Hematopoietic multipotent progenitor cell treated with erythropoietin and hydrocortisone succinate and interleukin-3 and kit ligand, for 8 days (in vitro differentiated cells): ENCODE results near the gene PRLH.
"Not testable (repeated sequence)": the region's sequence is repeated elsewhere in the genome, so short reads cannot be mapped to it uniquely, and the experiment has no call there.

Source experiments
- DNase-seq: peaks from one replicate; pipeline ENCODE4 v3.0.0-alpha.2; 2015

PRLH gene

DNA sequence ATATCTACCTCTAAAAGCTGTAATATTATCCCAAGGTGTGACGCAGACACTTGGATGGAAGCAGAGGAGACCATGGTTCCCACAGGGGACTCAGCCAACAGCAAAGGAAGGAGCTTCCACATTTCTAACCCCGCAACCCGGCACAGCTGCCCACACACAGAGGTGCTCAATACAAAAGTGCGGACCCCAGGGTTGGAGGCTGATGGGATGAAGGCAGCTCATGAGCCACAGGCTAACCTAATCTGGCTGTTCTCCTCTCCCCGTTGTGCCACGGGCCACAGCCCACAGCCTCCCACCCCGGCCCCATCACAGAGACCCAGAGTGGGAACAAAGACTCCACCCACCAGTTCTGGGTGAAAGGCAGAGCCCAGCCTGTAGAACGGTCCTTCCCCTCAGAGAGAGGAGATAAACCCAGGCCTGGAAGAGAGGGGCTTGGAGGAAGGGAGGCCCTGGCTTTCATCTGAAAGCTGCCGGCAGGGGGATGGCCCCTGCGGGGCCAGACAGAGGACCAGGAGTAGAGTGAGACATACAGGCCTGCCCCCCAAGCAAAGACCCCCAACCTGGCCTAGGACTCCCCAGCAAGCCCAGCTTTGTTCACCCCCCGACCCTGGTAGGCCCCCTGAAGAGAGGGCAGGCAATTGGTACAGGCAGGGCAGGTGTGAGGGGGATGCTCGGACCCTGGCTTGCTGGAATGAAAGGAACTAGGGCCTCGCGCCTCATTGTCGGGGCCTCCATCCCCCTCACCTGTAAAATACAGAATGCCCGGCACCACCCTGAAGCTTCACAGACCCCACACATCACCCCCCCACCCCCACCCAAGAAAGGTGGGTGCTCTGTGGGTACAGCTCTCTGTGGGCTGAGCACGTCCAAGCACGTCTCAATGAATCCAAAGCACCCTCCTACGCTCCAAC, 17.3 kb downstream of the PRLH start:
- no peak for DNase-seq

DNA sequence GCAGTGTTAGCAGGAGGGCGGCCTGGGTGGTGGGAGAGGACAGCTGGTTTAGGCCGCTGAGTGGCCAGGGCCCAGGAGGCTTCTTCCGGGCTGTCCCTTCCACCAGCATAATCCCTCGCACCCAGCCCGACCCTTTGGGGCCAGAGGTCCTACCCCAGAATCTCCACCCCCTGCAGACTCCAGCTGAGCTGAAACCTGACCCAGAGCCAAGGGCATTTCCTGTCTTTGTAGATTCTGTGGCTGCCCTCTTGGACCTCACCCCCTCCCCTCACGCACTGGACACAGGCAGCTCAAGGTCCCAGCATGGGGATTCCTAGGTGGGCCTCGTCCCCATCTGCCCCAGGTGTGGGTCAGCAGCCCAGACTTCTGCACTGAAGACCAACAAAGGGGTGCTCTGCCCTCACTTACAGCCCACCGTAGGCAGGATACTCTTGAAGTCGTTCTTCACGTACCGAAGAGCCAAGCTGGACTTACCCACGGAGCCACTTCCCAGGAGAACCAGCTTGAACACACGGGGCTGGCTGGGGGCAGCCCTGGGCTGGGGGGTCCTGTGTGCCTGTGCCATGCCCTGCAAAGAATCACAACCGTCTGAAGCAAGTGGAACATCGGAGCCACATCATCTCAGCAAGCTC, 19.3 kb downstream of the PRLH start:
- no peak for DNase-seq

DNA sequence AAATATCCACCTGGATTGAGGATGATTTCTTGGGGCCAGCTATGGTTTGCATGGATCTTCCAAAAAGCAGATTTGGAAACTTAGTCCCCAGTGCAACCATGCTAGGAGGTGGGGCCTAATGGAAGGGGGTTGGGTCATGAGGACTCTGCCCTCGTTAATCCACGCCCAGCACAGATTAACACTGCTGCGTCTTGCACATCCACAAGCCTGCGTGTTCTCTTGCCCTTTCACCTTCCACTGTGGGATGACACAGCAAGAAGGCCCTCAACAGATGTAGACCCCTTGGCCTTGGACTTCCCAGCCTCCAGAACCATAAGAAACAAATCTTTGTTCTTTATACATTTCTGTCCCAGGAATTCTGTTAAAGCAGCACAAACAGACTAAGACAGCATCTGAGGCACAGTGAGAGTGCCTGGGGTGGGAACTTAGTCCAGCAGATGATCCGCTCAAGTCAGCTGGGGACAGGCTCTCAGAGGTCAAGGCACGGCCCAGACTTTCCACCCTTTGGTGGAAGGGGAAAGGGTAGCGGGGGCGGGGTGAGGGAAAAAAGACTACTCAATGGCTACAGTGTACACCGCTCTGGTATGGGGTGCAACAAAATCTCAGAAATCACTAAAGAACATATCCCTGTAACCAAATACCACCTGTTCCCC, 21.8 kb downstream of the PRLH start:
- DNase-seq: no peak

DNA sequence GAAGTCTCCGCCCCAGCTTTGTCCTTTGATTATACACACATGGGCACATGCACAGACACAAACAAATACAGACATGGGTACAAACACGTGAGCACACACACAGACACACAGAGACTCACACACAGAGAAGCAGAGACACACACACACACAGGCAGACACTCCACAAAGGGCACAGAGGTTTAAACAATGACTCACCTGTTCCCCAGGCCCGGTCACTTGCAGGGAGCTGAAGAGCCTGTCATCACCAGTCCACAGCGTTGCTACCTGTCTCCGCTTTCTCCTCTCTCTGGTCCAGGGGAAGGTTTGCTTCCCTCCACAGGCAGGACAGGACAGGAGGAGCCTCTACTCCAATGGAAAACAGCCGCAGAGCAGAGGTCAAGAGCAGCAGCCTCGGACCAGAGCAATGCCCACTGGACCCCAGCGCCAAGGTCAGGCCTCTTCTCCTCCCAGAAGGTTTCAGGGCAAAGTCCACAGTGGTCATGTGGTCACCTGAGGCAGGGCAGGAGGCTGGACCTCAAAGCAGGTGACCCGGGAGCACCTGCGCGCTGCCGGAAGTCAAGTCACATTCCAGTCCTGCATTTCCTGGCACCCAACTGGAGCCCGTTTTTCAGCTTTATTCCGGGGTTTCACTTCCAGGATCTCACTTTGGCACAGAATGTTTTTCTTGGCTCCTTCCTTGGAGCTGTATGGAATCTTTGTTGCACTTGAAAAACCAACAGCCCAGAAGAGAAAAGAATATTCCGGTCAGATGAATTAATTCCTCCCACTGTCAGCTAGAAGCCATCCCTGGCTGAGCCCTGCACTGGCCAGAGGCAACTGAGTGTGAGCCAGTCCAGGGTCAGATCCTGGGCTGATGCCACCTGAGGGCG, 24.1 kb downstream of the PRLH start, which contains the start of gene RAB17:
TSS of gene RAB17 (minus strand) at position 463 of the 869 bp plus-strand sequence. CDS start 4,580 bp downstream, outside the sequence.
- DNase-seq: no peak

DNA sequence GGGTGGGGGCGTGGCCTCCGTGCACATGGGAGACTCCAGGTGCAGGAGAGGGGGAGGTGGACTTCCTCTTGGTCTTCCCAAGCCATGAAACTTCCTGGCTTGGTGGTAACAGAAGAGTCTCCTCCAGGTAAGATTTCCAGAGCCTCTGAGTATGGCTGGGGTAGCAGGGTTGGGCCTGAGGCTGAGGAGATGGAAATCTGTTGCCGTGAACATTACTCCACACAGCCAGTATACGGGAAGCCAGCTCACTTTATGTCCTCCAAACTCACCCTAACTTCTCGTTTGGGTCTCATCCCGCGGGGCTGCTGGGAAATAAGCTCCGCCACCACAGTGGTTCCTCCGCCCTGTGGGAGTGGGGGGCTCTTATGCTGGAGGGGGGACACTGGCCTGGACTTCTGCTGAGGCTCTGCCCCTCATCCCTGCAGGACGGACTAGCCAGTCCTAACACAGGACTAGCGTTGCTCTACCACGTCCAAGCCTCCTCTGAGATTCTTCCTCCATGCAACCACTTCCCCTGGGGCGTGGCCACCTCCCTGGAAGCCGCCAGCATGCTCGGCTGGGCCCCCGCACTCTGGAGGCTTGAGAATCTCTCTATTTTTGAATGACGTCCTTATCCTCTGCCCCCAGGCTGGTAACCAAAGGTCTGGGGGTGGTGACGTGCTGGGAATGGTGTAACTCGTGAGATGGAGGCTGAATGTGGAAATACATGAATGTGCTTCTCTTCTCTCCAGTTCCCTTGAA, 24.9 kb downstream of the PRLH start:
- DNase-seq: no peak

DNA sequence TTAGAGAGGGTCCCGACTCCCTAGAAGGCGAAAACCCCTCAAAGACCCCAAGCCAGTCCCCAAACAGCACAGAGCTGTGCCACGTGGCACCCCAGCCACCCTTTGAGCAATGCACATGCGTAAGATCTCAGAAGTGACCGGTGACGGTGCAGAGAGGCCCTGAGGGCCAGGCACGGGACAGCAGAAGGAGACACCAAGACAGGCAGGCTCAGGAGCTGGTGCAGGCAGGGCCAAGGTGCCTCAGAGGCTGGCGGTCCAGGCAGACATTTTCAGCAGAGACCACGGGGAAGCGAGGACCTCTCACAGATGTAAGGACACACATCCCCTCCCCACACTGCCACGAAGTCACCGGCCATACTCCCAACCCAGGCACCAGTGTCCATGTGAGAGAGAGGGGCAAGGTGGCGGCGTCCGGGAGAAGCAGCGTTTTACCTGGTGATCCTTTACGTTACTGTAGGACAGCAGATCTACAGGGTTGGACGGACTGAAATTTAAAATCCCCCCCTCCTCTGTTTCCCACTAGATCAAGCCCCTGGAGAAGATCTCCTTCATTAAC, 26.1 kb downstream of the PRLH start:
- no peak for DNase-seq

DNA sequence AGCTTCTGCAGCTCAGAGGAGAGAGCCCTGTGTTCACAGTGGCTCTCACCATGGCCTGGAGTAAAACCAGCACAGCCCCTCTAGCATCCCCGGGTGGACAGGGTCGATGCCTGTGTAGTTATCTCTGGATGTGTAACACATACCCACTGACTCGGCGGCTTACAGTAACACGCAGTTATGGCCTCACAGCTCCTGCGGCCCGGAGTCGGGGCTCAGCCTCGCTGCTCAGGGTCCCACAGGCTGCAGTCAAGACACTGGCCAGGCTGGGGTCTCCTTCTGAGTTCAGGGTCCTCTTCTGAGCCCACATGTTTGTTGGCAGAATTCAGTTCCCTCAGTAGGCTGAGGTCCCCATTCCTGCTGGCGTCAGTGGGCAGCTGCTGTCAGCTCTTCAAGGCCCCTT, 26.7 kb downstream of the PRLH start:
- no peak for DNase-seq

DNA sequence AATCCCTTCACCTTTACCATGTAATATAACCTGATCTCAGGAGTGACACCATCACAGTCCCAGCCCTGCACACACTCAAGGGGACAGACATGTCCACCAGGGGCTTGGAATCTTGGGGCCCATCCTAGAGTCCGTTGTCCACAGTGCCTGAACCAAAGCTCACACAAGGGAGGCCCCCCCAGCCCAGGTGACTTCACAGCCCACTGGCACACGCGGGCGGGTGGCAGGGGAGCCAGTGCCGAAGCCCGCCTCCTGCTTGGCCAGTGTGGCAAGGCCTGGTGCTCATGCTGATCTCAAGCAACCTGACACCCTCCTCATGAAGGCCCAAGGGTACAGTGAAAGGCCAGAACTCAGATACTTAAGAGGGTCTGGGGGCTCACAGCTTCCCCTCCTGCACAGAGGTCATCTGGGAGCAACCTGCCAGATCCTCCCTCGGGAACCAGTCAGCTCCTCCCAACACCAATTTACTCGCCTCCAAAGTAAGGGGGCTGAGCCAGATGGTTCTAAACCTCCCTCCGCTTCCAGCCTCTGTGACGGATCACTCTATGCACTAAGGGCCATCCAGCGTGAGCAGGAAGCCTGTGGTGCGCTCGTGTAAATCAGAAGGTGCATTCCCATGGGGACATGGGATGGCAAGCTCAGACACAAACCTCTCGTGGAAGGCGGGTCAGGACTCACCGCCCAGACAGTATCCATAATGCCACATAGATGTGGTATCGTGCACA, 27.4 kb downstream of the PRLH start:
- DNase-seq: no peak

DNA sequence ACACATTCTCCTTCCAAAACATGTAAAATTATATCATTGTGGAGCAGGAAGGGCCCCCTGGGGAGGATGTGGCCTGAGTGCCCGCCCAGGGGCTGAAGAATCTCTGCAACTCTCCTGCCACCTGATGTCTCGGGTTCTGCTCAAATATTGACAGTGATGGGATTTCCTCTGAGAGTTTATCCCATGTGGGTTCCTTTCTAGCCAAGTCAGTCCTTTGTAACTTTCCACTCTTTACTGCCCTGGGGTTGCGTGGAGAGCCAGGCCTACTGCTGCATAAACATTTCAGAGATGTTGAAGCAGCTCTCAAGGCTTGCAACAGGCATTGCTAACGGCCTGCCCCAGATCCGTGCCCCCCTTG, 28.1 kb downstream of the PRLH start:
- no peak for DNase-seq

DNA sequence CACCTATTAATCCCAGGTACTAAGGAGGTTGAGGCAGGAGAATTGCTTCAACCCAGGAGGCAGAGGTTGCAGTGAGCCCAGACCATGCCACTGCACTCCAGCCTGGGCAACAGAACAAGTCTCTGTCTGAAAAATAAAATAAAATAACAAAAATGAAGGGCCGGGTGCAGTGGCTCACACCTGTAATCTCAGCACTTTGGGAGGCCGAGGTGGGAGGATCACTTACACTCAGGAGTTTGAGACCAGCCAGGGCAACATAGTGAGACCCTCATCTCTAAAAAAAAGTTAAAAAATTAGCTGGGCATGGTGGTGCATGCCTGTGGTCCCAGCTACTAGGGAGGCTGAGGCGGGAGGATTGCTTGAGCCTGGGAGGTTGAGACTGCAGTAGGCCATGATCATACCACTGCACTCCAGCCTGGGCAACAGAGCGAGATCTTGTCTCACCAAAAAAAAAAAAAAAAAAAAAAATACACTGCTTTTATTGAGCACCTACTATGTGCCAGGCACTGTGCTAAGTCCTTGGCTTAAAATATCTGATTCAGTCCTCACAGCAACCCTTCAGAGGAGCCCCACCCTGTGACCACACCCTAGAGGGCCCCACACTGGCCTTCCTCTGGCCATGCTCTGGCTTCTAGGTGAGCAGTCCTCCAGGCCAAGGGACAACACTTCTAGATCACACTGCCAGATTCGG, 29.6 kb downstream of the PRLH start:
- DNase-seq: not testable (repeated sequence)

DNA sequence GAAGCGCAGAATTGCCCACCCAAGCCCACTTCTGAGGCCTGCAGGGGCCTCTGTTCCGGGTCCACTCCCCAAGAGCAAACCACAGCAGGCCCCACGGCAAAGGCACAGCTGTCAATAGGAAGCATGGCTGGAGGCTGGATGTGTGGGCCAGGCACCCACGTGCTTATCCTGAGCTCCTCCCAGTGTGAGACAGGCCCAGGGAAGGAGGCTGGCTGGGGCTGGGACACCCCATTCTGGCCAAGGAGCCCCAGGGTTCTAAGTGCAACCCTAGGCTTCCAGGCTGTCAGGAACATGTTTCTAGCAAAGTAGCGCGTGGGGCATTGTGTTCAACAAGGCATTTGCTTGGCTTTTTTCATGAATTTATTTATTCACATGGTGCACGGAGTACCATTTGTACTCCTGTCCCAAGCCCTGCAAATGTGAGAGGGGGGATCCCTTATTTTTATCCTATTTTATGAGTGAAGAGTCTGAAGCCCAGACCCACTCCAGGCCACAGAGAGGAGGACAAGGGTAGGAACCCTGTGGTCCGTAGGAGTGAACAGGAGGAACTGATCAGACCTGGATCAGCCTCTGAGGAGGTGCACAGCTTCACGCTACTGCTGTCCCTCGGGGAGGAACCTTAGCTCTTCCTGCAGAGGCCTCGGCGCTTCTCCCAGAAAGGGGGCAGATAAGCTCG, 30.3 kb downstream of the PRLH start:
- no peak for DNase-seq

DNA sequence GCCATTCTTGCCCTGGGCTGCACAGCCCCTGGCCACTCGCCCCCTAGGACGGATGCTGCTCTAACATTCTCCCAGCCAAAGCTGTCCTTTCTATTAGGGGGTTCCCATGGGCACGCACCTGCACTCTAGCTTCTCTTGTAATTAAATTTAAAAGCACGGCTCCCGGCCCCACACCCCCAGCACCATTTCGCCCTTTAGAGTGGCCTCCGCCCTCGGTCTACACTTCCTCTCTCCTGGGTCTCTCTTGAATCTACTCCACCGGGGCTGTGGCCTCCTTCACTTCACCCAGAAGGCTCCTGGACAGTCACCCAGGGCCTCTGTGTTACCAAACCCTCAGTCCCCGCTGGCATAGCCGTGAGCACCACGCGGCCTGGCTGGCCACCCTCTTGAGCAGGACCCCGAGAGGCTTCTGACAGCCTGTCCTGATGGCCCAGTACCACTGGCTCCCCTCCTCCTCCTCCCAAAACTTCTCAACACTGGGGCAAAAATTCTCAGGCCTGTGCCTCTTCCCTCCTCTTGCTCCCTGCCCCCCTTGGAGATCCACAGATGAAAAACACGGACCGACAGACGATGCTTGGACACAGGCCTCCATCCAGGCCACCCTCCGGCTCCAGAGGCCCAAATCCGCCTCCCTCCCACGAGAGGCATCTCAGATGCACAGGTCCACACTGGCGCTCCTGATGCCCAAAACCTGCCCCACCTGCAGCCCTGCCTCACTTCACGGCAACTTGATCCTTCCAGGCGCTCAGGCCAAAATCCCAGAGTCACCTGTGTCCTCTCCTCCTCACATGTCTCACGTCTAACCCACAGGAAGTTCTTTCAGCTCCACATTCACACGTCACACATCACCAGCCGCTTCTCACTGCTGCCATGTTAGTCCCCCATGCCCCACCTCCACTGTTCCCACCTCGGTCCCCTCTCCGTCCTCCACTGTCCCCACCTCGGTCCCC, 31.1 kb downstream of the PRLH start:
- DNase-seq: no peak

DNA sequence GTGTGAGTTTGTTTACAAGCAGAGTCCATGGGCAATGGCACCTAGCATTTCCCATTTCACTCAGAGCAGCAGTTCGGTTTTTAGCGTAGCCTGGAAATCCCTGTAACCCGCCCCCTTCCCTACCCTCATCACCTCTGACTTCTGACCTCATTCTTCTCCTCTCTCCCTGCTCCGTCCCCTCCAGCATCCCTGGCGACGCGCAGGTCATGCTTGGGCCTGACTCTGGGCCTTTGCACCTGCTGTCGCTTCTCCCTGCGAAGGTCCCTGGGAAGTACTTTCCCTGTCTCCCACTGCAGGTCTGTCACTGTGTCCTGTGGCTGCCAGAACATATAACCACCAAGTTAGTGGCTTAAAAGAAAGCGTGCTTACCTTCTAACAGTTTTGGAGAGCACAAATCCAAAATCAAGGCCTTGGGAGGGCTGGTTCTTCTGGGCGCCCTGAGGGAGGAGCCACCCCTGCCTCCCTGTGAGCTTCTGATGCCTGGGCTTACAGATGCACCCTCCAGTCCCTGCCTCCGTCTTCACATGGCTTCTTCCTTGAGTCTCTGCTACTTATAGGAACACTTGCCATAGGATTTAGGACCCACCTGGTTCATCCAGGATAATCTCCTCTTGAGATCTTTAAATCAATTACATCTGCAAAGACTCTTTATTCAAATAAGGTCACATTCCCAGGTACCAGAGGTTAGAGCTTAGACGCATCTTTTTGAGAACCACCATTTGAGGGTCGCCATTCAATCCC, 32.3 kb downstream of the PRLH start:
- DNase-seq: no peak

DNA sequence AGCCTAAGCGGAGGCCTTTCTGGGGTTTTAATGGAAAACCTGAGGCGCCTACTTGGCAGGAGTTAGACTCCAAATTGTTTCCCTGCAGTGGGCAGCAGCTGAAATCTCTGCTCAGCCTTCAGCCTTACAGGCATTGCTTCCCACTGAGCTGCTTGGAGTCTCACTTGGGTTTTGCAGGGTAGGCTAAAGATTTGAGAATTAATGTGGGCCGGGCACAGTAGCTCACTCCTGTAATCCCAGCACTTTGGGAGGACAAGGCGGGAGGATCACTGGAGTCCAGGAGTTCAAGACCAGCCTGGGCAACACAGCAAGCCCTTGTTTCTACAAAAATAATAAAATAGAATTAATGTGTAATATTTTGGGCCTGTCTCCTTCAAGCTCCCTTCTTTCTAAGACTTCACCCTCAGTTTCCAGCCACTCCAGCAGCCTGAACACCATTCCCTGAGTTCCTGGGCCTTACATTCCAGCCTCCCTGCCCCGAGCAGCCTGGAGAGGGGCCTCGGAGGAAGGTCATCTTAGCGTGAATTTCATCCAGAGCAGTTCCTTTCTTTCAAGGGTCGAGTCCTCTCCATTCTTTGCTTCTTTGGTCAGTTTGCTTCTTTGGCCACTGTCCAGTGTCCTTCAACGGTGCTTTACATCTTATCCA, 33.2 kb downstream of the PRLH start:
- no peak for DNase-seq

DNA sequence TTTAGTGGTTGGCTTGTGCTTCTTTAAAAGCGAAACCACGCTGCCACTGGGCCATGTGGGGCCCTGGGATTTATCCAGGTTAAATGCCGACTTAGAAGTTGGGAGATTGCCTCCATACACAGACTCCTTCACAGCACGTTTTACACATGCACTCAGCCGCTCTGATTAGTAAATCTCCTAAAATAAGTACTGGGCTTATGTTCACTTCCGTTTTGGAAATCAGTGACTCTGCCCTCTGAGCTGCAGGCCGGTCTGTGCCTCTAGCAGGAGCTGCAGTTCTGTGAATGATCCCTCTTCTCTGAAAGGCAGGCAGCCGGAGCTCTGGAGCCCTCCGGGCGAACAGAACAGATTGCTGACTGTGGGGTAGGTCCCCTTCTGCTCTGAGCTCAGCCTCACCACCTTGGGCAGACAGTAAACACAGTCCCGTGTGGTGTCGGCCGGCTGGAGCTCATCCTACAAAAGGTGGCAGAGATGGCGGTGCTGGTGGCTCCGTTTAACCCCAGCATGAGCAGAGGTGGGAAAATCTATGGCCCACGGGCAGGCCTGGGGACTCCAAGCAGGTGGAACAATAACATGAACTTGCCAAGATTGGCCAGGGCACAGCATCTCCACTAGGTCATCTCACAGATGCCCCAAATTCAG, 34.0 kb downstream of the PRLH start:
- no peak for DNase-seq

DNA sequence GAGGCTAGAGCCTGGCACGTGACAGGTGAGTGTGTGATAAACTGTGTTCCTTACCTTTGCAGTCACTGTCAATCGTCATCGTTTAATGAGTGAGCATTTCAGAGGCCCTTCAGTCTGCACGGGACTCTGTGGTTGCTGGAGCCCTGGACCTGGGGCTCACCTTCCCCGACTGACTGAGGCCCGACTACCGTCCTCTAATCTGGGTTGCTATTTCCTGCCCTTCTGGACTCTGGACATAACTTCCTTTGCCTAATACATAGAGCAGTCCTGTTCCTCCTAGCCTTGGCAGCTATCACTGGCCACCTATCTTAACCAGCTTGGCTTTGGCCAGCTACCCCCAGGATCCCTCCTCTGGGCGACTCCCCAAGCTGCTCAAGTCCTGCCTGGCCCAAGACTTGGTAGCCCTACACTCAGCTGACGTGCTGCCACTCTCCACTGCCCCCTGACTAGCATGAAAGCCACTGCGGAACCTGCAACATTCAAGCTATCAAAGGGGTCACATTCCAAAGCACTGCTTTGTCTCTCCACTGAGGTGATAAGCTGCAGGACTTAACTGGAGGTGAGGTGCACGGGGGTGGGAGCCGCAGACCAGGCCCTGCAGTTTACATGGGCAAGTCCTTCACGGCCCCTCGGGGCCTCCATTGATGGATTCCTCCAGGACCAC, 35.2 kb downstream of the PRLH start:
- DNase-seq: no peak
